SJSA1 (cell line): ENCODE measurements around the gene GAS7. TPM values are rescaled to one million over a fixed set of nuclear protein-coding genes. Genes with fewer than 3 reads are reported as not detected.

ENCODE experiments used
- DNase-seq, 2 experiments: peaks; one replicate each; pipeline ENCODE4 v3.0.0-alpha.2; 2015 to 2020; ENCODE audit warnings: low spot score in 2 of 2, low read depth in 1 of 2
- H3K27ac ChIP-seq: fragments of 250-450 bp; sonication (Bioruptor Pico); 2 replicates; pipeline ENCODE4 v1.5.1; 2020; ENCODE audit warnings: mild to moderate bottlenecking, moderate library complexity
- H3K27me3 ChIP-seq: fragments of 250-450 bp; sonication (Bioruptor Pico); replicated peaks from 2 replicates; pipeline ENCODE4 v1.5.1; 2020; ENCODE audit warnings: mild to moderate bottlenecking, moderate library complexity
- H3K36me3 ChIP-seq: fragments of 250-450 bp; sonication (Bioruptor Pico); 2 replicates; pipeline ENCODE4 v1.5.1; 2020; ENCODE audit warnings: mild to moderate bottlenecking
- H3K4me1 ChIP-seq: fragments of 250-450 bp; sonication (Bioruptor Pico); replicated peaks from 2 replicates; pipeline ENCODE4 v1.6.1; 2021; ENCODE audit warnings: mild to moderate bottlenecking
- H3K4me3 ChIP-seq: fragments of 250-450 bp; sonication (Bioruptor Pico); 2 replicates; pipeline ENCODE4 v1.5.1; 2020; ENCODE audit warnings: mild to moderate bottlenecking
- H3K9me3 ChIP-seq: fragments of 250-450 bp; sonication (Bioruptor Pico); replicated peaks from 2 replicates; pipeline ENCODE4 v1.5.1; 2020; ENCODE audit warnings: mild to moderate bottlenecking
- total RNA-seq: library from RNA; depleted of rRNA; stranded (reverse); fragments of >200 nt; shearing (Covaris generic); gene quantifications from 2 replicates; pipeline ENCODE4 v1.2.3, GENCODE V29; 2014

The GAS7 gene
- total RNA-seq, 1 experiment from 2014 or later, result 2.6 TPM

DNA sequence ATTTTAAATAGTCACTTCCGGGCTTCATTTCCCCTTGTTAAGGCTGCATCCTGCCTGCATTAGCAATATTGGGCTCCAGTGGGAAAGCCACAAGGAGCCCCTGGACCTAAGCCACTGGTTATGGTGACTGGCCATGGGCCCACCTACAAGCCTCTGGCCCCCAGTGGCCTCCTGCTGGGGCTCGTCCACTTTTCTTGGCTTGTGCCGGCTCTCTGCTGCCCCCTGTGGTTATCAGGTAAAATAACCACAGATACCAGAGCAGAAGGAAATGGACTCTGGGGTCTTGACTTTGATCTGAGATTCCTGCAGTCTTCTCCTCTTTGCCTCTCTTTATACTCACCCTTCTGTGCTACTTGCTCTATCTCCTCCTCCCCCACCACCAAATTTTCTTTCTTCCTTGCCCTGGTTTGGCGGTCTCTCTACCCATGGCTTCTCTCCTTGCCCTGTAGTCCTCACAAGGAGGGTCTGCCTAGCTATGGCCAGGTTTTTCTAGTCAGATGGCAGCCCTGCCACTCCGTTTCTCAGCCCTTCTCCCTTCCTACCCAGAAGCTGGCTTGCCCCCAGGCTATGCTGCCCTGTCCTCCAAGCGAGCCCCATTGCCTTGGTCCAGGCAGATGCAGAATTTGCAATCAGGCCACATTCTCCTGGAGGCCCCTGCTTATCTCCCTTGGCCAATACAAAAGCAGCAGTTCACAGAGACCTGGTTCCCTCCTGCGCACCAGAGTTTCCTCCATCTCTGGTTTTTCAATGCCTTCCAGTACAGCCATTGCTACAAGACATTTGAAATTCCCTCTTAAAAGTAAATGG is 210.4 kb downstream of the GAS7 start:
- no peak overlapping the region for H3K4me3 ChIP-seq
- no peaks in the 10 kb centered on the region for H3K36me3 ChIP-seq
- H3K27ac ChIP-seq, result no peak overlapping the region
- no peaks in the 10 kb centered on the region for H3K4me1 ChIP-seq
- no peaks in the 10 kb centered on the region for H3K9me3 ChIP-seq
- DNase-seq, result no peak
- no peaks in the 10 kb centered on the region for H3K27me3 ChIP-seq

- Histone ChIP-seq H3K4me1 (no peaks in the 10 kb centered on the region), H3K36me3 (no peaks in the 10 kb centered on the region), H3K9me3 (no peaks in the 10 kb centered on the region), H3K4me3 (no peak overlapping the region), H3K27ac (no peak overlapping the region), H3K27me3 (no peaks in the 10 kb centered on the region)
- DNase-seq, result no peak
These were observed 211.5 kb downstream of the GAS7 start for GRCh38 chr17:9986754-9987382.

DNA sequence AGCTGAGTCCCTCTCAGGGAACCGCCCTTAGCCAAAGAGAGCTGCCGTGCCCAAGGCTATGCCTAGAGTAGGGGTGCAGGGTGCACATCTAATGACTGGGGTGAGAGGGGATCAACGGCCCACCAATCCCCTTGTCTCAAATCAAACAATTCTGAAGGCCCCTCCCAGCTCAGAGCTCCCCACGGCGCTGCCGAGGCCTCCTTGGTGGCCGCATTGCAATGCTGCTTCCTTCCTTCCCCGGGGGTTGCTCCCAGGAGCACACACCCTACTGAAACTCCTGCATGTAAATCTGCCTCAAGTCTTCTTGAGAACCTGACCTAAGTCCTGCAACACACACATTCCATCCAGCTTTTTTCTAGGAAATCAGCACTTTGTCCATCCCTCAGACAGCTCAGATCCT is 212.8 kb downstream of the GAS7 start:
- no peaks in the 10 kb centered on the region for H3K4me1 ChIP-seq
- H3K9me3 ChIP-seq, result no peaks in the 10 kb centered on the region
- no peak overlapping the region for H3K27ac ChIP-seq
- no peak overlapping the region for H3K4me3 ChIP-seq
- no peaks in the 10 kb centered on the region for H3K27me3 ChIP-seq
- no peak for DNase-seq
- no peaks in the 10 kb centered on the region for H3K36me3 ChIP-seq

DNA sequence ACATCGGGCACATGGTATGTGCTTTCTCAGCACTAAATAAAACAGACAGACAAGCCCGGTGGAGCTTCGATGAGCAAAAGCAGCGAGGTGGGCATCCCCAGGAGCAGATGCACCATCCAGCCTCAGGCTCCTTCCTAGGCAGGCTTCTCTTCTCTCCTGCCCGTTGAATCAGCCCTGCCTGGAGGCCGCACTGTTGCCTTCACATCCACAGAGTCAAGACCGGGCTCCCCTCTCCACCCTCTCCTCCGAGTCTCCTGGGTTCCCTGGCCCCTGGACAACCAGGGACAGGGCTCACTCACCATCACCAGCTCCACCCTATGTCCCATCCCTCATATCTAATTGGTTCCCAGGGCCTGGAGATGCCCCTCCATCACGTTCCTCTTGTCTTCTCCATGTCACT is 213.6 kb downstream of the GAS7 start:
- DNase-seq, result no peak
- Histone ChIP-seq H3K36me3 (no peaks in the 10 kb centered on the region), H3K27ac (no peak overlapping the region), H3K4me1 (no peaks in the 10 kb centered on the region), H3K4me3 (no peak overlapping the region), H3K9me3 (no peaks in the 10 kb centered on the region), H3K27me3 (no peaks in the 10 kb centered on the region)

- H3K27ac ChIP-seq, result no peak overlapping the region
- no peak overlapping the region for H3K4me3 ChIP-seq
- no peaks in the 10 kb centered on the region for H3K27me3 ChIP-seq
- DNase-seq, result no peak
- no peaks in the 10 kb centered on the region; the same call in 1 of the 2 replicates for H3K4me1 ChIP-seq
- no peaks in the 10 kb centered on the region for H3K9me3 ChIP-seq
- H3K36me3 ChIP-seq, result no peaks in the 10 kb centered on the region
These were observed 216.2 kb downstream of the GAS7 start for GRCh38 chr17:9982159-9982558.

DNA sequence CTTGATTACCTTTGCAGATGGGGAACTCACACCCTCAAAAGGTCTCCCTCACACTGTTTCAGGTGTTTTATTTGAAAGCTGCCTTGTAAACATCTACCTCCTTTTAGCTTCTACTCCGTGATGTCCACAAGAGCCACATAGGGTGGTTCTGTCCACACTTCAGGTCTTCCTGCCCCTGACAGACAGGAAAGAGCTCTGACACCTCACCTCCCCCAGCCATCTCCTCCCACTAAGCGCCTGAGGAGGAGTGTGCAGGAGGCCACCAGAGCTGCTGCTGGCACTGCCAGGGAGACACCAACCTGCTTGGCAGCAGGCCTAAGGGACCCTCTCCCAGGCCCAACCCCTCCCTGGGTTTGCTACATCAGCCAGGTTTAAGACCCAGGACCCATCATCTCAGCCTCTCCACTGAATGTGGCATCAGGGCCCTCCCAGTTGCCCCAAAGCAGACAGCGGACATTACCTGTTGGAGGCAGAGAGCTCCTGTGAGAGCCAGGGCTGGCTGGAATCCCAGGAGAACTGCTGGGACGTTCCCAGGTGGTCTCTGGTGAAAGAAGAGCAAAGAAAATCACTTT is 217.0 kb downstream of the GAS7 start:
- H3K4me3 ChIP-seq, result no peak overlapping the region
- DNase-seq, result no peak
- no peaks in the 10 kb centered on the region; the same call in 1 of the 2 replicates for H3K4me1 ChIP-seq
- no peaks in the 10 kb centered on the region for H3K9me3 ChIP-seq
- no peaks in the 10 kb centered on the region for H3K36me3 ChIP-seq
- no peak overlapping the region for H3K27ac ChIP-seq
- H3K27me3 ChIP-seq, result no peaks in the 10 kb centered on the region

GRCh38 chr17:9979463-9979995 is 218.9 kb downstream of the GAS7 start:
- no peak for DNase-seq
- Histone ChIP-seq H3K4me1 (no peaks in the 10 kb centered on the region; the same call in 1 of the 2 replicates), H3K27me3 (no peaks in the 10 kb centered on the region), H3K36me3 (no peaks in the 10 kb centered on the region), H3K9me3 (no peaks in the 10 kb centered on the region), H3K4me3 (no peak overlapping the region), H3K27ac (no peak overlapping the region)

- H3K4me1 ChIP-seq, result no peaks in the 10 kb centered on the region; the same call in 1 of the 2 replicates
- peak in 1 of 2 experiments; percentile 5 for DNase-seq
- H3K36me3 ChIP-seq, result no peaks in the 10 kb centered on the region
- no peak overlapping the region for H3K27ac ChIP-seq
- H3K27me3 ChIP-seq, result no peaks in the 10 kb centered on the region
- no peak overlapping the region for H3K4me3 ChIP-seq
- no peaks in the 10 kb centered on the region for H3K9me3 ChIP-seq
These were observed 221.2 kb downstream of the GAS7 start for GRCh38 chr17:9977180-9977575.

DNA sequence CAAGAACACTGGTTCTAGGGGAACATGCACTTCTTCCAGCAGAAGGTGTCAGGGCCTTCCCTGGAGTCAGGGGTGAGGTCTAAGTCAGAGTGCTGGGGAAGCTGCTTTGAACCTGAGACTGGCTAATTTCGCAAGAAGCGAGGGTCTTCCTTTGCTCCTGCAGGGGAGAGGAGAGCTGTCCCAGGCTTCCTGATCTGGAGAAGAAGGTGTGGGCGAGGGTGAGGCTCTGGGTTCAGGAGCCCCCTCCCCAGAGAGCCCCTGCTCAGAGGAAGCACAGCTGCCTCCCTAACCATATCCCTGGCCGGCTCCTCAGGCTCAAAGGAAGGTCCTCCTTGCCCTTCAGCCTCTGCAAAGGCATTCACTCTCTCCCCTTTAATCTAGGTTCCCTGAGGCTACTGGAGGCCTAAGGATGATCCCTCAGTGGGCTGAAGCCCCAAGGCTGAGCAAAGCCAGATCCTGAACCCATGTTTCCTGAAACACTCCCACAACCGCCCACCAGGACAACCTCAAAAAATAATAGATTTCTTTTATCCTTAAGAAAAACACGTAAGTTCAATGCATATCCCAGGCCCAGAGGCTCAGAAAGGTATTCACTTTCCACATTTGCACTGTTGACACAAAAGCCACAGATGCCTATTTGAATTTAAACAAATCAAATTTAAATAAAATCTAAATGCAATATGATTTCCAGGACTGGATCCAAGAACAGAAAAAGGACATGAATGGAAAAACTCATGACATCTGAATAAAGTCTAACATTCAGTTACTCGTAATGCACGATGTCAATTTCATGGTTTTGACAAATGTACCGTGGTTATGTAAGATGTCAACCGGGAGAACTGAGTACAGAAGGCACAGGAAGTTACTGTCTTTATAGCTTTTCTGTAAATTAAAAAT is 221.9 kb downstream of the GAS7 start:
- no peak overlapping the region for H3K27ac ChIP-seq
- no peaks in the 10 kb centered on the region; the same call in 1 of the 2 replicates for H3K4me1 ChIP-seq
- no peaks in the 10 kb centered on the region for H3K9me3 ChIP-seq
- no peaks in the 10 kb centered on the region for H3K27me3 ChIP-seq
- H3K36me3 ChIP-seq, result no peaks in the 10 kb centered on the region
- DNase-seq, result no peak
- no peak overlapping the region for H3K4me3 ChIP-seq

GRCh38 chr17:9974448-9975381 is 223.7 kb downstream of the GAS7 start:
- Histone ChIP-seq H3K9me3 (no peaks in the 10 kb centered on the region), H3K36me3 (no peaks in the 10 kb centered on the region), H3K4me3 (no peak overlapping the region), H3K27ac (no peak overlapping the region), H3K27me3 (no peaks in the 10 kb centered on the region), H3K4me1 (no peaks in the 10 kb centered on the region; the same call in 1 of the 2 replicates)
- DNase-seq, result no peak

DNA sequence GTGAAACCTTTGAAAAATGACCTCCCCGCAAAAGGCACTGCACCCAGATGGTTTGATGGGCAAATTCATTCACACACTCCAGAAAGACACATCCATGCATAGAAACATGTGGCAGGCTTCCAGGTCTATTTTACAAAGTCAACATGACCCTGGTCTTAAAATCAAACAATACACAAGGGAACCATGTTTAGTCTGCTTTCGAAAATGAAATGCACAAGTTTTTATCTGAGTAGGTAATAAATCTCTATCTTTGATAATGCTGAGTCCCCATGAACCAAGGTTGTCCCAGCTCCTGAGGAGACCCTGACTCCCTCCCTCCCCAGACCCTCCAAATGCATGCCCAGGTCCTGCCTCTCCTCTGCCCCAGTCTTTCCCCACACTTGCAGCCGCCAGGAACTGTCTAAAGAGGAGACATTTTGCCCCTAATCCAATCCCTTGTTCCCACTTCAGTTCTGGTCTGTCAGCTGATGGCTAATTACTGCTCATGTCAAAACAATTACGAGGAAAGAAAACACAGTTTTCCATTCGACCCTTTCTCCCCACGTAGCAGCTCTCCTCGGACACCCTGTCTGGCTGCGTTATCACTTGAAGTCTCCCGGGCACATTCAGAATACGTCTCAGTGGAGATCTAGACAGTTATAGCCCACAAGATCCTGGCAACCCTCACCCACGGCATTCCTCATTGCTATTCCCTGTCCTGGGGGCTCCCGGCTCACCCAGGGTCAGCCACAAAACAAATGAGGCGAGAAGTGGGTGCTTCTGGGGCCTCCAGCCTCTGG is 224.5 kb downstream of the GAS7 start:
- Histone ChIP-seq H3K9me3 (no peaks in the 10 kb centered on the region), H3K36me3 (no peaks in the 10 kb centered on the region), H3K27ac (no peak overlapping the region), H3K27me3 (no peaks in the 10 kb centered on the region), H3K4me1 (no peaks in the 10 kb centered on the region; the same call in 1 of the 2 replicates), H3K4me3 (no peak overlapping the region)
- DNase-seq, result no peak

- H3K27me3 ChIP-seq, result no peaks in the 10 kb centered on the region
- no peaks in the 10 kb centered on the region; the same call in 1 of the 2 replicates for H3K4me1 ChIP-seq
- no peak overlapping the region for H3K27ac ChIP-seq
- no peak overlapping the region for H3K4me3 ChIP-seq
- H3K36me3 ChIP-seq, result no peaks in the 10 kb centered on the region
- no peaks in the 10 kb centered on the region for H3K9me3 ChIP-seq
- no peak for DNase-seq
These were observed 226.4 kb downstream of the GAS7 start for GRCh38 chr17:9971991-9972390.
